PC-3 (cell line): ENCODE measurements around the gene TMEM178B. TPM values are rescaled to one million over a fixed set of nuclear protein-coding genes. Genes with fewer than 3 reads are reported as not detected.

Experiments used
- ATAC-seq: fragments of 200-7000 bp; cut with Tn5 transposase; 2 replicates; pipeline ENCODE4 v1.9.1; 2020; ENCODE audit warnings: mild to moderate bottlenecking, moderate library complexity
- BruUV-seq: library from RNA; stranded (reverse); fragments of 400-500 nt; replicated peaks from 2 replicates; lab custom pipeline; 2021; lab: Mats Ljungman, UMichigan
- CTCF ChIA-PET: fragments of 300-600 bp; sonication (Branson Sonifier 250); formaldehyde crosslinking; loops from one replicate; lab custom pipeline; 2022; ENCODE audit warnings: antibody characterized with exemption; lab: Charles Lee
- POLR2A ChIA-PET: fragments of 300-600 bp; sonication (Branson Sonifier 250); formaldehyde crosslinking; loops from one replicate; lab custom pipeline; 2022; ENCODE audit warnings: antibody characterized with exemption; ENCODE audit not compliant: unreplicated experiment; lab: Charles Lee
- DNase-seq: peaks from one replicate; pipeline ENCODE4 v3.0.0-alpha.2; 2015
- H2AFZ ChIP-seq: fragments of 300-600 bp; sonication (generic); 2 replicates; pipeline ENCODE4 v1.6.0; 2016; ENCODE audit warnings: antibody characterized with exemption, low read length
- H3F3A ChIP-seq: fragments of 300-600 bp; sonication (generic); one replicate; pipeline ENCODE4 v1.6.0; 2017; ENCODE audit warnings: antibody characterized with exemption, low read length, control low read depth, mild to moderate bottlenecking; ENCODE audit not compliant: unreplicated experiment
- H3K27ac ChIP-seq: fragments of 300-600 bp; sonication (generic); 2 replicates; pipeline ENCODE4 v1.5.1; 2016; ENCODE audit warnings: mild to moderate bottlenecking, low read length
- H3K27me3 ChIP-seq: fragments of 300-600 bp; sonication (generic); 2 replicates; pipeline ENCODE4 v1.6.1; 2016; ENCODE audit warnings: low read length, mixed read lengths
- H3K36me3 ChIP-seq: fragments of 300-600 bp; sonication (generic); 2 replicates; pipeline ENCODE4 v1.6.1; 2016; ENCODE audit warnings: low read depth, mixed run types, low read length, mixed read lengths
- H3K4me1 ChIP-seq: fragments of 300-600 bp; sonication (generic); 2 replicates; pipeline ENCODE4 v1.5.1; 2016; ENCODE audit warnings: low read length; ENCODE audit not compliant: insufficient read depth
- H3K4me2 ChIP-seq: fragments of 300-600 bp; sonication (generic); 2 replicates; pipeline ENCODE4 v1.6.0; 2016; ENCODE audit warnings: low read length
- H3K4me3 ChIP-seq: fragments of 300-600 bp; sonication (generic); 2 replicates; pipeline ENCODE4 v1.5.1; 2016; ENCODE audit warnings: mild to moderate bottlenecking, low read length, mixed read lengths
- H3K79me2 ChIP-seq: fragments of 300-600 bp; sonication (generic); 2 replicates; pipeline ENCODE4 v1.6.1; 2017; ENCODE audit warnings: low read length, mixed read lengths
- H3K9ac ChIP-seq: fragments of 300-600 bp; sonication (generic); 2 replicates; pipeline ENCODE4 v1.6.0; 2016; ENCODE audit warnings: mild to moderate bottlenecking, low read length
- H3K9me2 ChIP-seq: fragments of 300-600 bp; sonication (generic); replicated peaks from 2 replicates; pipeline ENCODE4 v1.6.1; 2016; ENCODE audit warnings: mixed run types, low read length, mixed read lengths
- H3K9me3 ChIP-seq: fragments of 300-600 bp; sonication (generic); 2 replicates; pipeline ENCODE4 v1.6.1; 2016; ENCODE audit warnings: low read length, mixed read lengths
- H4K20me1 ChIP-seq: fragments of 300-600 bp; sonication (generic); 2 replicates; pipeline ENCODE4 v1.6.1; 2016; ENCODE audit warnings: low read length, mixed read lengths
- CTCF ChIP-seq: fragments of 300-600 bp; sonication (generic); conservative IDR thresholded peaks from 2 replicates; pipeline ENCODE4 v1.5.1; 2017; ENCODE audit warnings: antibody characterized with exemption, low read depth, mild to moderate bottlenecking, low read length
- EZH2 ChIP-seq: fragments of 300-600 bp; sonication (generic); IDR thresholded peaks from one replicate; pipeline ENCODE4 v1.6.1; 2017; ENCODE audit warnings: antibody characterized with exemption, mild to moderate bottlenecking, low read length; ENCODE audit not compliant: unreplicated experiment
- EZH2phosphoT487 ChIP-seq: fragments of 300-600 bp; sonication (generic); IDR thresholded peaks from 2 replicates; pipeline ENCODE4 v1.6.1; 2018; ENCODE audit warnings: mild to moderate bottlenecking, antibody characterized with exemption, low read length, borderline replicate concordance
- intact Hi-C: fragments of 100-400 bp; cut with micrococcal nuclease; formaldehyde crosslinking; loops from 2 replicates; pipeline ENCODE4 v1.9.0; 2023
- total RNA-seq: library from RNA; depleted of rRNA; stranded (reverse); fragments of >200 nt; gene quantifications from 2 replicates; pipeline ENCODE4 v1.2.3, GENCODE V29; 2014

TMEM178B gene
- total RNA-seq, 1 experiment from 2014 or later = 0.29 TPM

DNA sequence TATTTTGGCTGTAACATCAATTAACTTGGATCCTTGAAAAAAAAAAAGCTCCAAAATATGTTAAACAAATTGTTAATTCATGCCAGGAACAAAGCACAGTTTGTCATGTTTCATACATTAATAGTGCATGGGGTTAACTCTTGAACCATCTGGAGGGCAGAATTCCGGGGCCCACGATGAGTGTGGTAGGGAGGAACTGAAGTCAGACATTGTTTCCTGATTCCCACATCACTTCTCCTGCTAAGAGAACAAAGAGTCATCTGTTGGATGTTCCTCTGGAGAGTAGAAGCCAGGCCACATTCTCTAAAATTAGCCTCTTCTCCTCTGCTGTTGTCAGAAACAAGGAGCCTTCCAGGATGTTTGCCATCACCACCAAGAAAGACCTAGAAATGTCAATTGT, 54.6 kb downstream of the TMEM178B start:
- ChIA-PET POLR2A (no interaction called here), CTCF (no interaction called here)
- Histone ChIP-seq H3K36me3 (no peaks in the 10 kb centered on the region), H3K79me2 (no peaks in the 10 kb centered on the region), H3K9me2 (no peaks in the 10 kb centered on the region), H3K4me2 (no peak overlapping the region), H3F3A (no peaks in the 10 kb centered on the region), H3K4me1 (no peaks in the 10 kb centered on the region), H3K27me3 (peaks cover 11% of the 10 kb centered on the region; the same call in 1 of the 2 replicates), H3K27ac (no peak overlapping the region), H3K4me3 (no peak overlapping the region), H2AFZ (no peak overlapping the region), H3K9ac (no peak overlapping the region), H3K9me3 (no peaks in the 10 kb centered on the region), H4K20me1 (no peaks in the 10 kb centered on the region)
- no peak for ATAC-seq
- BruUV-seq = no TSS peak
- no peak for DNase-seq
- intact Hi-C loops = no loop called here
- TF ChIP-seq EZH2 = no peak
- no peak for TF ChIP-seq CTCF
- TF ChIP-seq EZH2phosphoT487 = no peak

DNA sequence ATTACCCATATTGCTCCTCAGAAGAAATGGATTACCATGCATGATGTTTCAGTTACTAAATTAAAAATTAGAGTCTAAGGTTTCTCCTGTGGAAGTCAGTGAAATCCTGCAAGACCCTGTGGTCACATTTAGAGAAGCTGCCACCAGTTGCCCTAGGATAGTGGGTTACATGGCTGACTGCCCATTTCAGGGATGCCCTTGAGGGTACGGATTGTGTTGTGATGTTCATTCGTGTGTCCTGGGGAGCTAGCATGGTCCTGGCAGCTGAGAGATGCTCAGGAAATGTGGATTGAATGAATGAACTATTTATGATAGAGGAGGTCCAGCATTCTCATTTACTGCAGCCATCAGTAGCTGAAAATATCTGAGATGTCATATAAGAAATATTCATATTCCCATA, 55.1 kb downstream of the TMEM178B start:
- DNase-seq (no peak), ATAC-seq (no peak)
- Histone ChIP-seq H3K9me2 (no peaks in the 10 kb centered on the region), H3K27me3 (peaks cover 11% of the 10 kb centered on the region; the same call in 1 of the 2 replicates), H3K9me3 (no peaks in the 10 kb centered on the region), H3K4me1 (no peaks in the 10 kb centered on the region), H2AFZ (no peak overlapping the region), H3F3A (no peaks in the 10 kb centered on the region), H4K20me1 (no peaks in the 10 kb centered on the region), H3K4me3 (no peak overlapping the region), H3K36me3 (no peaks in the 10 kb centered on the region), H3K79me2 (no peaks in the 10 kb centered on the region), H3K9ac (no peak overlapping the region), H3K4me2 (no peak overlapping the region), H3K27ac (no peak overlapping the region)
- intact Hi-C loops = no loop called here
- TF ChIP-seq EZH2 (no peak), CTCF (no peak), EZH2phosphoT487 (no peak)
- BruUV-seq = no TSS peak
- CTCF ChIA-PET = no interaction called here
- POLR2A ChIA-PET = no interaction called here

DNA sequence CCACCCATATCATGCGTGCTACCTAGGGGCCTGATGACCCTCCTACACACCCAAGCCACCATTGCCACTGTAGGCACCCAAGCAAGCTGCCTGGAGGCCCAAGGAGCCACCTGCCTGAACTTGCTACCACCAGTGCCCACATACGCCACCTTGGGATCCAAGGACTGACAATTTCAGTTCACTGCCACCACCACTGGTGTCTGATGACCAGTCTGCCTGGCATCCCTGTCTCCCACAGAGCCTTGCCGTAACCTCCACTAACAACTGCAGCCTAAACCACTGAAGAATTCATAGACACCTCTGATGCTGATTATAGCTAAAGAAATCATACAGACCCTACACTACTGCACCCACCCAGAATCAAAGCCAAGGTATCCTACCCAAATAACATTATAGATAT, 58.8 kb downstream of the TMEM178B start:
- no peak overlapping the region for H2AFZ ChIP-seq
- H3K4me2 ChIP-seq = no peak overlapping the region
- intact Hi-C loops = no loop called here
- H3K9me2 ChIP-seq = no peaks in the 10 kb centered on the region
- no peaks in the 10 kb centered on the region for H3K27me3 ChIP-seq
- no peaks in the 10 kb centered on the region for H3K79me2 ChIP-seq
- H3K4me1 ChIP-seq = no peaks in the 10 kb centered on the region
- no peaks in the 10 kb centered on the region for H3K9me3 ChIP-seq
- CTCF ChIA-PET = no interaction called here
- no peak overlapping the region for H3K4me3 ChIP-seq
- no peak for ATAC-seq
- H3K36me3 ChIP-seq = no peaks in the 10 kb centered on the region
- BruUV-seq = no TSS peak
- no peak for TF ChIP-seq EZH2phosphoT487
- TF ChIP-seq CTCF = no peak
- TF ChIP-seq EZH2 = no peak
- no peaks in the 10 kb centered on the region for H4K20me1 ChIP-seq
- H3K9ac ChIP-seq = no peak overlapping the region
- no peak for DNase-seq
- H3F3A ChIP-seq = no peaks in the 10 kb centered on the region
- no peak overlapping the region for H3K27ac ChIP-seq
- POLR2A ChIA-PET = no interaction called here
